GM18867 (cell line): ENCODE results near the gene TCP11X2.
"Not testable (repeated sequence)": the region's sequence is repeated elsewhere in the genome, so short reads cannot be mapped to it uniquely, and the experiment has no call there.

ENCODE experiments used
- ATAC-seq: cut with Tn5 transposase; IDR thresholded peaks from one replicate; pipeline ENCODE4 v1.9.1; 2021; ENCODE audit warnings: mild to moderate bottlenecking, moderate library complexity; ENCODE audit not compliant: unreplicated experiment

The TCP11X2 gene

DNA sequence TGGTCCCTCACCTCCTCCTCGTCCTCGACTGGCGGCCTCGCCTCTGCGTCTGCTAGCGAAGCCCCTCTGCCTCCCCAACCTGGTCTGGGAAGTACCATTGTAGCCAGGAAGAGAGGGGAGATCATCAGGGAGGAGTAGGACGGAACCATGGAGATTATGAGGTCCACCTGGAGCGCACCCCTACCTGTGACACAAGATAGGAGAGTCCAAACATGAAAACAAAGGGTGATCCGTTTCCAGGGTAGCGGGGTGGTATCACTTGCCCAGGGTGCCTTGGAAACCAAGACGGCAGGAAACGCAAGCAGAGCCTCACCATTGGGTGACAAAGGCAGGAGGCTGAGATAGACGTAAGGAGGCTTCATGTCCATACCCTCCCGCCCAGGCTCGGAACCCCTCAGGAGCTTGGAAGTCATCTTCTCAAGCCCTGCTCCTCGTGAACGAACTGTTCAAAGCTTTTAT lies at the start of gene TCP11X2:
TSS of gene TCP11X2 (minus strand) at position 51 of the 459 bp plus-strand sequence.
- ATAC-seq = not testable (repeated sequence)

GRCh38 chrX:102517326-102517725 lies 45.7 kb upstream of the TCP11X2 start:
- no peak for ATAC-seq

- no peak for ATAC-seq
These were observed 44.6 kb upstream of the TCP11X2 start, which contains the start of gene TMSB15A for GRCh38 chrX:102515975-102516941. Gene TMSB15A, minus strand, starts transcription at chrX:102516739.

DNA sequence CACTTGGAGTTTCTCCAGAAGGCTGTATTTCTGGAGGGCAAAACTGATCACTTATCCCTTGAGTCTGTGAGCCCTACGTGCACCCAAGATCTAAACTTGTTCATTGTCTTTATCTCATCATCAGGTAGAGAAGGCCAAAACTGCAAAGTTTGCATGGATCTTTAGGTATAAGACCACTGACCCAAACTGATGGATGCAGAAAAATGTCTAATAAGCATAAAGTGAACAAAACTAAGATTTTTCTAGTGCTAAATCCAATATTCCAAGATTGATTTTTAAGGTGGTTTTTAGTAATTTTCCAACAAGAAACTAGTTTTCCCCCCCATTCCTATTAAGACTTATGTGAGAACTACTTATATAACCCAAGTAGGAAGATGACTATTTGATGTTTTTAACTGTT lies 42.9 kb upstream of the TCP11X2 start:
- no peak for ATAC-seq

DNA sequence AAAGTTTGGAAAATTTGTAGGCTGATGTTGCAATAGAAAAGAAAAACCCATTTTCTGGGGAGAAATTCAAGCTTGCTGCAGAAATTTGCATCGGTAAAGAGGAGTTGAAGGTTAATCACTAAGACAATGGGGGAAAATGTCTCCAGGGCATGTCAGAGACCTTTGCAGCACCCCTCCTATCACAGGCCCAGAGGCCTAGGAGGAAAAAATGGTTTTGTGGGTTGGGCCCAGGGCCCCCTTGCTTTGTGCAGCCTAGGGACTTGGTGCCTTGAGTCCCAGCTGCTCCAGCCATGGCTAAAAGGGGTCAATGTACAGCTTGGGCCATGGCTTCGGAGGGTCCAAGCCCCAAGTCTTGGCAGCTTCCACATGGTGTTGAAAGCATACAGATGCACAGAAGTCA lies 27.1 kb upstream of the TCP11X2 start:
- no peak for ATAC-seq

- no peak for ATAC-seq
These were observed 20.2 kb upstream of the TCP11X2 start for GRCh38 chrX:102491766-102492165.

DNA sequence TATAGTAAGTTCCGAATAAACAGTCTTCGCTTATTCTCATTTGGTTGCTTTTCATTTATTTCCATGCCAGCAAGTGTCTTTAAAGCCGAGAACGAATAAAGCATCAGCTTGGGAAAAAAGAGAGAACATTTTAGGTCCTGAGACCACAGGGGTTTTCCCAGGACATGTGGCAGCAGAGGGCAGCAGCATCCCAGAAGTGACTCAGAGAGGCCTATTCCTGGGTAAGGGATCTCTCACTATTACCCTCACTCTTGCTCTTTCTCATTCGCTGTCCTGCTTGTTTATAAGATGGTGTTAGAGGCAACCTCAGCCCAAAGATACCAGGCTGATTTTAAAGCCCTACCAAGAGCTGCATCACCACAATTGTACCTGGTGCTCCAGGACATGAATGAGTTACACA lies 7.2 kb upstream of the TCP11X2 start:
- not testable (repeated sequence) for ATAC-seq

DNA sequence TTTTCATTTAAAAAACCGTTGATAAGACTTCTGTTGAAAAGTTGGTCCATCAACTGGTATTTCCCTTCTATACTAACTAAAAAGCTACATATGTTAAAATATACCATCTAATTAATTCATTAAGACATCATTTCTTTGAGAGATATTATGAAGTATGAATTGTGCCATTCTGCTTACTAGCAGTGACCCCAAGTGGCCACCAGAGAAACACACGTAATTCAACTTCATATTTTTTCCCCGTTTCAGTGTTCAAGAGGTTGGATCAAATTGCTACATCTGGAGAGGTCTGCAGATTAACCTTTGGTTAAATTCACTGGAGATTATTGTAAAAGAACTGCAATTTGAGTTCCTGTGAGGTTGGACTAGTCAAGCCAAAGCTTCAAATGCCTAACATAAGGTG lies 1.4 kb downstream of the TCP11X2 start:
- ATAC-seq = not testable (repeated sequence)

DNA sequence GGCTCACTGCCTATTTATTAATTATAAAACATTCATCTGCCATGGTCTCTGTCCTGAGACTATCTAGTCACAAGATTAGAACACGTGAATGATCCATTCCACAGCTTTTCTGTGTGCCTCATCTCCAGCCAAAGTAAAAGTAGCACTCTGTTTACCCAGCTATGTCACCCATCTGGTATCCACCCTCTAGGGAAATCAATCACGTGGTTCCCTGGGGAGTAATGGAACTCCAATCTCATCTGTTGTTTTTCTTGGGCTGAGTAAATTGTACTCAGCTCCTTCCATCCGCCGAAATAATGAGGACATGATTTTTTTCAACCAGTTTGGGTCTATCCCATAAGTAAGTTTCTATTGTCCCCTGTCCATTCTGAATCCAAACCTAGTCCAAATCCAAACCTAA lies 13.0 kb downstream of the TCP11X2 start:
- ATAC-seq = not testable (repeated sequence)

- not testable (repeated sequence) for ATAC-seq
These were observed 31.7 kb downstream of the TCP11X2 start, which contains the start of gene NXF2B for GRCh38 chrX:102439908-102440307. Gene NXF2B, minus strand, starts transcription at chrX:102440008. Its CDS starts 59,972 bp downstream, at chrX:102380036.

DNA sequence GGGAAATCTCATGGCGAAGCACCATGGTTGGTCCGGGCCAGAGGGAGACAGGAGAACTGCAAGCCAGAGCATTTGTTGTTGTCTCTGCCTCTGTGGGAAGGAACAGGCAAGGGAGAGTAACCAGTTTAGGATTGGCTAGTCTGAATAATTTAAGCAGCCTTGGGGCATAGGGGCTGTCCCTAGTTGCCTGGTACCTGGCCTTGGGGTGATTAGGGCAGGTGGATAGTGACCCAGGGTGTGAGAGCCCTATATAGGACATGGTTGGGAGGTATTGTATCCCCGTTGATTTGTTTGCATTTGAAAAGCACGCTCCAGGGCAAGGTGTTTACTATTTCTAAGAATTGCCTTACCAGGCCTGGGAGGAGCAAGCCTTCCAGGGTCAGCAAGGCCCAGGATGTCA lies 57.1 kb downstream of the TCP11X2 start:
- not testable (repeated sequence) for ATAC-seq
